Spleen (tissue), 11 donors: Measurements from ENCODE around the gene YDJC. TPM values are rescaled to one million over a fixed set of nuclear protein-coding genes. Genes with fewer than 3 reads are reported as not detected.

Experiments used
- DNase-seq: peaks from one replicate; pipeline ENCODE4 v3.0.0-alpha.2; 2020
- H3K27ac ChIP-seq, 8 donors: fragments of 200-600 bp; sonication (generic) in 7 of 8; 1 replicate in 4 of 8; 2 replicates in 4 of 8; pipeline versions ENCODE4 v1.5.0 to v1.8.0; 2016 to 2021; ENCODE audit warnings: inconsistent platforms in 4 of 8, mild to moderate bottlenecking in 4 of 8, moderate library complexity in 1 of 8
- H3K27me3 ChIP-seq, 7 donors: fragments of 200-600 bp; sonication (generic) in 6 of 7; replicated peaks in 1 of 7; 1 replicate in 4 of 7; 2 replicates in 3 of 7; pipeline versions ENCODE4 v1.5.0 to v1.8.0; 2016 to 2021; ENCODE audit warnings: inconsistent platforms in 3 of 7, mild to moderate bottlenecking in 1 of 7
- H3K36me3 ChIP-seq, 6 donors: fragments of 200-600 bp; sonication (generic) in 5 of 6; 1 replicate in 4 of 6; 2 replicates in 2 of 6; pipeline versions ENCODE4 v1.5.0 to v1.8.0; 2016 to 2021; ENCODE audit warnings: inconsistent platforms in 2 of 6
- H3K4me1 ChIP-seq, 6 donors: fragments of 200-600 bp; sonication (generic) in 5 of 6; 1 replicate in 3 of 6; 2 replicates in 3 of 6; pipeline versions ENCODE4 v1.5.0 to v1.8.0; 2016 to 2021; ENCODE audit warnings: inconsistent platforms in 3 of 6
- H3K4me3 ChIP-seq, 8 donors: fragments of 200-600 bp; sonication (generic) in 7 of 8; 1 replicate in 4 of 8; 2 replicates in 4 of 8; pipeline versions ENCODE4 v1.5.0 to v1.8.0; 2016 to 2021; ENCODE audit warnings: inconsistent platforms in 4 of 8, mild to moderate bottlenecking in 4 of 8, moderate library complexity in 2 of 8
- H3K9me3 ChIP-seq, 8 donors: fragments of 200-600 bp; sonication (generic) in 7 of 8; 1 replicate in 4 of 8; 2 replicates in 4 of 8; pipeline versions ENCODE4 v1.5.0 to v1.8.0; 2016 to 2021; ENCODE audit warnings: inconsistent platforms in 4 of 8
- CTCF ChIP-seq, 11 experiments: fragments of 200-600 bp in 7 of 11; fragments of 450-650 bp in 4 of 11; sonication (generic) in 4 of 11; IDR thresholded peaks in 8 of 11; conservative IDR thresholded peaks in 3 of 11; 1 replicate in 7 of 11; 2 replicates in 4 of 11; pipeline versions ENCODE4 v1.4.0 to v1.8.0; 2016 to 2021; ENCODE audit warnings: antibody characterized with exemption in 11 of 11, inconsistent platforms in 4 of 11, mild to moderate bottlenecking in 1 of 11
- POLR2A ChIP-seq, 3 donors: fragments of 450-650 bp; IDR thresholded peaks; one replicate each; pipeline ENCODE4 v1.5.1; 2017; ENCODE audit warnings: antibody characterized with exemption in 3 of 3, mild to moderate bottlenecking in 1 of 3
- POLR2AphosphoS5 ChIP-seq, 3 donors: sonication (generic); formaldehyde crosslinking; IDR thresholded peaks; one replicate each; pipeline ENCODE4 v1.5.1; 2017; ENCODE audit warnings: antibody characterized with exemption in 3 of 3
- WGBS, 5 donors: extraction: QIAGEN DNeasy Blood & Tissue Kit in 3 of 5; methylation state at CpG; one replicate each; pipeline versions ENCODE4 v1.1.5 to v1.1.7; 2013 to 2018; 5-methylcytosine and 5-hydroxymethylcytosine counted together
- intact Hi-C: fragments of 100-400 bp; cut with DNase I; formaldehyde crosslinking; loops from one replicate; pipeline ENCODE4 v1.15.0; 2023; ENCODE audit warnings: low total_unique reads
- polyA plus RNA-seq, 3 donors: library from polyadenylated mRNA; stranded (reverse); fragments of 200-250 nt; gene quantifications; one replicate each; pipeline ENCODE4 v1.2.1, GENCODE V29; 2013
- total RNA-seq, 7 donors: library from RNA; depleted of rRNA in 3 of 7; stranded (reverse); fragments of >200 nt in 3 of 7; fragmentation: NEBNext Ultra II Directional in 4 of 7; extraction: Animal tissue kit (Norgen Biotek cat#: 25700) in 4 of 7; gene quantifications; one replicate each; pipeline versions ENCODE4 v1.1.0 to v1.2.1, GENCODE V29; 2016 to 2021
- donor health status: healthy with polysubstance abuse.
- donor health status: DM: no; HTN: no; CAD: no; lungs with moderate emphysema.
- donor health status: DM: no; HTN: no; CAD: no.
- donor health status: Bipolar disorder and iron deficiency.
- donor health status: healthy.
- donor health status: DM: no; HTN: no; CAD: no.
- donor health status: DM: yes; HTN: yes; CAD: no.

The YDJC gene
- total and polyA plus RNA-seq, 10 donors, result 19.0 to 54.3 (median 32.1) TPM

DNA sequence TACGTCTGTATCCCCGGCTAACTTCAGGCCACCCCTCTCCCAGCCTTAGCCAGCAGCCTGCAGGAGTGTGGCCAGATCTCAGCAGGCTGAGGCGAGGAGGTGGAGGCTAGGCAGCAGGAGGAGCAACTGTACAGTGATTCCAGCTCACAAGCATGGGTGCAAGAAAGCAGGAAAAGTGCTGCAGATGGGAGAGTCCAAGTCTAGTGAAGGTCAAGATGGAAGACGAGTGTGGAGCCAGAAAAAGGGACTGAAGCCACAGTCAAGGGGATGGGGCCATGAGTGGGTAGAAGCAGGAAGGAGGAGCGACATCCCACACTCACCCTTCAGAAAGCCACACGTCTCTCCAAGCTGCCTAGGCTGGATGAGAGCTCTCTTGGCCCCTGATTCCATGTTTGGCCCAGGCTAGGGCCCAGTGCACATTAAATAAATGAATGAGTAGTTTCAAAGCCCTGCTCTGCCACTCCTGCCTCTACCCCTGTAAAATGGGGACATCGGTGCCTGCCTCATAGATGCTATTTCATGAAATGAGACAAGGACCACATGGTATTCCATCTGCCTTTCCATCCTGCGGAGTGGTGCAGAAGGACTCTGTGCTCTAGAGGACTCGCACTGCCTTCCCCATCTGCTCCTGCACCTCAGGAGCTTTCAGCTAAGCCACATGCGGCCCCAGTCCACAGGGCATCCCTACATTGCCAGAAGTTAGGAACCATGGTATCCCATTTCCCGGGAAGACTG is 2.9 kb downstream of the YDJC start:
- 84 to 89% (median 87%) methylated on average over 11 of the region's 11 CpGs for WGBS, 5 donors
- no peak for DNase-seq
- peaks cover 15 to 85% (median 70%) of the 10 kb centered on the region in 6 donors for H3K4me1 ChIP-seq
- intact Hi-C loops, result no loop called here
- no peaks in the 10 kb centered on the region for H3K9me3 ChIP-seq
- H3K27me3 ChIP-seq, result no peaks in the 10 kb centered on the region
- H3K27ac ChIP-seq, result peak overlapping the region in 1 of 8 donors; percentile 24
- TF ChIP-seq CTCF (IDR thresholded peaks at IDR 0.05 in 8 of 11, conservative IDR thresholded peaks at IDR 0.05 in 3 of 11) (no peak), POLR2AphosphoS5 (IDR thresholded peaks at IDR 0.05) (peak; percentile 3 to 29 (median 20))
- no peak overlapping the region for H3K4me3 ChIP-seq
- H3K36me3 ChIP-seq, result peaks cover 0 to 66% (median 30%) of the 10 kb centered on the region in 6 donors

GRCh38 chr22:21626073-21626734 is 3.6 kb downstream of the YDJC start:
- H3K4me1 ChIP-seq, result peaks cover 15 to 90% (median 73%) of the 10 kb centered on the region in 6 donors

DNA sequence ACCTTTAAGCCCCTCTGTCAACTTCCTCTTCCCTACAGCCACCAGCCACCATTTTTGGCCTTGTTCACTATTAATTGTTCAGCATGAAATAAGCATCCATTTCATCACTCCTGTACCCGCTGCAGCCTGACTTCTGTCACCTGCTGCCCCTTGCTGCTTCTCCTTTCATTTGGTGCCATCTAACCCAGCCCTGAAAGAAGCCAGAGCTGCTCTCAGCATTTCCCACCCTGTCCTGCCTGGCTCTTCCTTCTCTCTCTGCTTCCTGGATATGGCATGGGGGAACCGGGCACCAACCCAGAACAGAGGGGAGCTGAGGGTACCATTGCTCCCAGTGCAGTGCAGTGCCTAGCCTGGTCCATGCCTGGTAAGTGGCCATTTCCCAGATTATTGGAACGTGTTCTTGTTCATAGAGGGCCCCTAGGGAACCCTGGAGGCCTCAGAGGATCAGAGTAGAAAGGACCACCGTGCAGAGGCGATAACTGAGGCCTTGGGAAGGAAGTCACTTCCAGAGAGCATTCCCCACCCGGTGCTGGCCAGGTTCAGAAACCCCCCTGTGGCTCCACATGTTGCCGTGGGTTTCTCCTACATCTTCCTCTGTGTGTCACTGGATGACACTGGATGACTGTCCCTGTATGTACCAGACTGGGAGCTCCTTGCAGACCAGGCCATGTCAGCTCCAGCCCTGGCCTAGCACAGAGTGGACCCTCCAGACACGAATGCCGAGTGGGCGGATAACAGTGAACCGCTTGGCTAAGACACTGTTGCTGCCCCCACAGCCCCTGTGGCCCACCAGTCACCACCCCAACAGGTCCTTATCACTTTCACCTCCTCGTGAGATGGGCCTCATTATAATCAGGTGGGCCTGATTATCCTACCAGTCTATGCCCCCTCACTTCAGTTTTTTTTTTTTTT is 4.7 kb downstream of the YDJC start:
- Histone ChIP-seq H3K36me3 (peaks cover 0 to 80% (median 30%) of the 10 kb centered on the region in 6 donors), H3K4me3 (no peak overlapping the region), H3K4me1 (peaks cover 12 to 92% (median 77%) of the 10 kb centered on the region in 6 donors), H3K27ac (peak overlapping the region in 5 of 8 donors; percentile 18 to 47 (median 33)), H3K9me3 (no peaks in the 10 kb centered on the region), H3K27me3 (no peaks in the 10 kb centered on the region)
- WGBS, 5 donors, result 74 to 90% (median 85%) methylated on average over 12 of the region's 12 CpGs
- intact Hi-C loops, result no loop called here
- TF ChIP-seq POLR2A (IDR thresholded peaks at IDR 0.05) (no peak), POLR2AphosphoS5 (IDR thresholded peaks at IDR 0.05) (peak in 2 of 3 donors; percentile 8 to 31), CTCF (IDR thresholded peaks at IDR 0.05 in 8 of 11, conservative IDR thresholded peaks at IDR 0.05 in 3 of 11) (no peak)
- DNase-seq, result no peak

More at GRCh38 chr22:21626073-21626734, 3.6 kb downstream of the YDJC start:
- Histone ChIP-seq H3K9me3 (no peaks in the 10 kb centered on the region), H3K27me3 (no peaks in the 10 kb centered on the region), H3K36me3 (peaks cover 0 to 70% (median 30%) of the 10 kb centered on the region in 6 donors), H3K4me3 (no peak overlapping the region), H3K27ac (peak overlapping the region in 1 of 8 donors; percentile 24)
- intact Hi-C loops, result no loop called here
- 60 to 77% (median 67%) methylated on average over 4 of the region's 4 CpGs for WGBS, 5 donors
- DNase-seq, result no peak
- TF ChIP-seq POLR2A (IDR thresholded peaks at IDR 0.05) (no peak), POLR2AphosphoS5 (IDR thresholded peaks at IDR 0.05) (no peak), CTCF (IDR thresholded peaks at IDR 0.05 in 8 of 11, conservative IDR thresholded peaks at IDR 0.05 in 3 of 11) (no peak)
